A673 (cell line): ENCODE data around the gene SEC23IP. TPM values are rescaled to one million over a fixed set of nuclear protein-coding genes. Genes with fewer than 3 reads are reported as not detected.

Experiments used
- BruUV-seq: library from RNA; stranded (reverse); fragments of 400-500 nt; replicated peaks from 2 replicates; lab custom pipeline; 2021; lab: Mats Ljungman, UMichigan
- CTCF ChIA-PET: fragments of 300-600 bp; sonication (Branson Sonifier 250); formaldehyde crosslinking; loops from one replicate; lab custom pipeline; 2022; ENCODE audit warnings: antibody characterized with exemption; lab: Charles Lee
- POLR2A ChIA-PET: fragments of 300-600 bp; sonication (Branson Sonifier 250); formaldehyde crosslinking; loops from one replicate; lab custom pipeline; 2022; ENCODE audit warnings: antibody characterized with exemption; ENCODE audit not compliant: low non-redundant PET; lab: Charles Lee
- DNase-seq: peaks from one replicate; pipeline ENCODE4 v3.0.0-alpha.2; 2015; ENCODE audit warnings: low spot score
- H3K27ac ChIP-seq: fragments of 200-600 bp; sonication (generic); 2 replicates; pipeline ENCODE4 v1.5.1; 2016; ENCODE audit warnings: mixed run types, low read depth, mild to moderate bottlenecking, mixed read lengths, antibody characterized with exemption, low read length; ENCODE audit not compliant: poor library complexity, severe bottlenecking
- H3K27me3 ChIP-seq: fragments of 200-600 bp; sonication (generic); replicated peaks from 2 replicates; pipeline ENCODE4 v1.6.1; 2017; ENCODE audit warnings: mixed run types, low read depth, mild to moderate bottlenecking, mixed read lengths, antibody characterized with exemption, low read length; ENCODE audit not compliant: insufficient read depth, poor library complexity
- H3K36me3 ChIP-seq: fragments of 200-600 bp; sonication (generic); 2 replicates; pipeline ENCODE4 v1.6.1; 2016; ENCODE audit warnings: mixed run types, mild to moderate bottlenecking, mixed read lengths, antibody characterized with exemption, low read length; ENCODE audit not compliant: insufficient read depth, poor library complexity, severe bottlenecking
- H3K4me1 ChIP-seq: fragments of 200-600 bp; sonication (generic); 2 replicates; pipeline ENCODE4 v1.6.1; 2017; ENCODE audit warnings: mixed run types, mild to moderate bottlenecking, mixed read lengths, antibody characterized with exemption, low read length; ENCODE audit not compliant: insufficient read depth, poor library complexity, severe bottlenecking
- H3K4me3 ChIP-seq: fragments of 200-600 bp; sonication (generic); 2 replicates; pipeline ENCODE4 v1.5.1; 2016; ENCODE audit warnings: low read depth, mixed run types, mild to moderate bottlenecking, mixed read lengths, low read length; ENCODE audit not compliant: poor library complexity, severe bottlenecking
- H3K9me3 ChIP-seq: fragments of 200-600 bp; sonication (generic); 2 replicates; pipeline ENCODE4 v1.6.1; 2016; ENCODE audit warnings: mixed run types, low read depth, mild to moderate bottlenecking, mixed read lengths, antibody characterized with exemption, low read length; ENCODE audit not compliant: poor library complexity, severe bottlenecking
- CTCF ChIP-seq: fragments of 300-800, 200-600 bp; sonication (generic); conservative IDR thresholded peaks from 2 replicates; pipeline ENCODE4 v1.5.1; 2017; ENCODE audit warnings: low read depth, mild to moderate bottlenecking, antibody characterized with exemption, low read length, moderate library complexity, mixed read lengths
- EZH2 ChIP-seq: fragments of 200-600 bp; sonication (generic); IDR thresholded peaks from 2 replicates; pipeline ENCODE4 v1.6.1; 2017; ENCODE audit warnings: borderline replicate concordance, low read depth, mild to moderate bottlenecking, mixed read lengths, antibody characterized with exemption, low read length; ENCODE audit not compliant: poor library complexity, severe bottlenecking
- intact Hi-C: fragments of 100-400 bp; cut with micrococcal nuclease; formaldehyde crosslinking; loops from one replicate; pipeline ENCODE4 v1.10.0; 2022; ENCODE audit not compliant: unreplicated experiment
- total RNA-seq: library from RNA; stranded (reverse); gene quantifications from 2 replicates; pipeline ENCODE4 v1.2.3, GENCODE V29; 2021

Gene SEC23IP
- total RNA-seq, 1 experiment from 2014 or later: 78.6 TPM

GRCh38 chr10:119967066-119967465 lies 74.5 kb downstream of the SEC23IP start:
- no peak overlapping the region for H3K4me3 ChIP-seq
- H3K9me3 ChIP-seq: no peaks in the 10 kb centered on the region
- BruUV-seq: no TSS peak
- H3K36me3 ChIP-seq: no peaks in the 10 kb centered on the region
- H3K4me1 ChIP-seq: no peaks in the 10 kb centered on the region
- CTCF ChIA-PET: no interaction called here
- H3K27me3 ChIP-seq: peaks cover 4% of the 10 kb centered on the region
- TF ChIP-seq CTCF: no peak
- no peak for TF ChIP-seq EZH2
- POLR2A ChIA-PET: no interaction called here
- no peak for DNase-seq
- no peak overlapping the region for H3K27ac ChIP-seq
- intact Hi-C loops: no loop called here

GRCh38 chr10:119969609-119970008 lies 77.1 kb downstream of the SEC23IP start:
- Histone ChIP-seq H3K4me3 (no peak overlapping the region), H3K27ac (no peak overlapping the region), H3K9me3 (no peaks in the 10 kb centered on the region), H3K4me1 (no peaks in the 10 kb centered on the region), H3K27me3 (no peaks in the 10 kb centered on the region), H3K36me3 (no peaks in the 10 kb centered on the region)
- DNase-seq: no peak
- intact Hi-C loops: no loop called here
- no TSS peak for BruUV-seq
- TF ChIP-seq EZH2 (no peak), CTCF (no peak)
- ChIA-PET CTCF (interaction anchor here (0.6 to 0.7 kb wide), 3 partner anchors 33 to 368 kb away, joined by 3 to 4 read pairs (median 4); no protein-coding TSS in a partner anchor), POLR2A (no interaction called here)

- H3K9me3 ChIP-seq: no peaks in the 10 kb centered on the region
- intact Hi-C loops: no loop called here
- POLR2A ChIA-PET: no interaction called here
- TF ChIP-seq EZH2: no peak
- no peak for TF ChIP-seq CTCF
- H3K4me1 ChIP-seq: no peaks in the 10 kb centered on the region
- no peak for DNase-seq
- CTCF ChIA-PET: no interaction called here
- H3K27ac ChIP-seq: no peak overlapping the region
- H3K27me3 ChIP-seq: no peaks in the 10 kb centered on the region
- H3K4me3 ChIP-seq: no peak overlapping the region
- no peaks in the 10 kb centered on the region for H3K36me3 ChIP-seq
- BruUV-seq: no TSS peak
Observed at GRCh38 chr10:119970107-119970506, 77.6 kb downstream of the SEC23IP start.
